HUDEP-2 (cell line): Measurements from ENCODE around the gene ETHE1.

ENCODE experiments used
- DNase-seq, 76 experiments: peaks; one replicate each; lab custom pipeline; 2025; ENCODE audit not compliant: unreplicated experiment in 76 of 76; lab: John Stamatoyannopoulos, UW

Gene ETHE1

DNA sequence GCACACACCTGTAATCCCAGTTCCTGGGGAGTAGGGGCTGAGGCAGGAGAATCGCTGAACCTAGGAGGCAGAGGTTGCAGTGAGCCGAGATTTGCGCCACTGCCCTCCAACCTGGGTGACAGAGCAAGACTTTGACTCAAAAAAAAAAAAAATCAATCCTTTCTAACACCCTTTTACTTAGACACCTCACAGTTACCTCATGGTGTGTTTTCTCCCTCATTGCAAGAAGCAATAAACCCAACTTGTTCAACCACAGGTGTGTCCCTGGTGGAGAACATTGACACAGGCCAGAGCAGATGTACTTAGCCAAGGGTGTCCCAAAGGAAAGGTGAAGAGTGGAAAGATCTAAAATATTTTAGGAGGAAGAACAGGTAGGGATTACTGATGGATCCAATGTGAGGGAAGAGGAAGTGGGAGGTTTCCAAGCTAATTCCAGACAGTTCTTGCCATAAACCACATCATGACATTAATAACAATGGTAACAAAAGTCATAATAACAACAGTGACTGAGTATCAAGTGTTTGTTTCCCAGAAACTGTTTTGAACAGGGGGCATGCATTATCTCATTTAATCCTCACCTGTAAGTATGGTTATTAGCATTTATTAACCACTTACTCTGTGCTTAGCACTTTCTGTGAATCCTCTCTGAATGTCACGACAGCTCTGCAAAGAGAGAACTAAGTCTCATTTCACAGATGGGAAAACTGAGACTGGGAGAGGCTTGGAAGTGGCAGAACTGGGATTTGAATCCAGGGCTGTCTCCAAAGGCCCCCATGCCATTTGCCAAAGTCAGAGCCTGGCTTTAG, 58.4 kb downstream of the ETHE1 start:
- DNase-seq, result no peak

DNA sequence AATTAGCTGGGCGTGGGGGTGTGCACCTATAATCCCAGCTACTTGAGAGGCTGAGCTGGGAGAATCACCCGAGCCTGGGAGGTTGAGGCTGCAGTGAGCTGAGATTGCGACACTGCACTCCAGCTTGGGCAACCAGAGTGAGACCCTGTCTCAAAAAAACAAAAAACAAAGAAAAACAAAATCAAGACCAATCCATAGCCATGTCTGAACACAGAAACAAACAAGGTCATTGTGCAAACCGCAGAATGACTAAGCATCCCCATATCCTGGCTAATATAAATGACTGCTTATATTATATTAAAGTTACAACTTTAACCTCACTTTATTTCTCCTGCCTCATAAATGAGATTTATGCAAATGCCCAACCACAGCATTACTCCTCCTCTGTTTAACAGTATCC, 59.3 kb downstream of the ETHE1 start:
- no peak for DNase-seq

DNA sequence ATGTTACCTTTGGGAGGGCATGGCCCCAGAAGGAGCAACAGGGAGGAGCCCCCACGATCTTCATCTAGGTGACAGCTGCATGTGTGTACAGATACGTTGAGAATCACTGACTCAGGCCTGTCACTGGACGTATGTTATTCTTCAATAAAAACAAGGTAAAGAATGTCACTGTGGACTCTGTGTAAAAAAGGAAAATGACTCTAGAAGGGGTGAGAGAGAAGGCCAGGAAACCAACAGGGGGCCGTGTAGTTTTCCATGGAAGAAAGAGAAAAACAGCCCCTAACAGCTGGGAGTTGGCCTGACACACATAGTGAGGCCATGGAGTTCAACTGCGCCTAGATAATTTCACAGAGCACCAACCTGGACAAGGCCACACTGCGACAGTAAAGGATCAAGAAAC, 59.7 kb downstream of the ETHE1 start:
- no peak for DNase-seq

DNA sequence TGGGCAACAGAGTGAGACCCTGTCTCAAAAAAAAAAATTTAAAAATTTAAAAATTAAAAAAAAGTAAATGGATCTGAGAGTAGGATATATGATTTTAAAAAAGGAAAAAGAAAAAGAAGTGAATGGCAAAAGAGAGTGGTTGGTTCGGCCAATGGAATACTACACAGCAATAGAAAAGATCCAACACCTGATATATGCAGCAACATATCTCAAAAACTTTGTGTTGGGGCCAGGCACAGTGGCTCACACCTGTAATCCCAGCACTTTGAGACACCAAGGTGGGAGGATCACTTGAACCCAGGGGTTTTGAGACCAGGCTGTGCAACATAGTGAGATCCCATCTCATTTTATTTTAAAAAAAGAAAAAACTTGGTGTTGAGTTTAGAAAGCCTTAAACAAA, 60.2 kb downstream of the ETHE1 start:
- no peak for DNase-seq

DNA sequence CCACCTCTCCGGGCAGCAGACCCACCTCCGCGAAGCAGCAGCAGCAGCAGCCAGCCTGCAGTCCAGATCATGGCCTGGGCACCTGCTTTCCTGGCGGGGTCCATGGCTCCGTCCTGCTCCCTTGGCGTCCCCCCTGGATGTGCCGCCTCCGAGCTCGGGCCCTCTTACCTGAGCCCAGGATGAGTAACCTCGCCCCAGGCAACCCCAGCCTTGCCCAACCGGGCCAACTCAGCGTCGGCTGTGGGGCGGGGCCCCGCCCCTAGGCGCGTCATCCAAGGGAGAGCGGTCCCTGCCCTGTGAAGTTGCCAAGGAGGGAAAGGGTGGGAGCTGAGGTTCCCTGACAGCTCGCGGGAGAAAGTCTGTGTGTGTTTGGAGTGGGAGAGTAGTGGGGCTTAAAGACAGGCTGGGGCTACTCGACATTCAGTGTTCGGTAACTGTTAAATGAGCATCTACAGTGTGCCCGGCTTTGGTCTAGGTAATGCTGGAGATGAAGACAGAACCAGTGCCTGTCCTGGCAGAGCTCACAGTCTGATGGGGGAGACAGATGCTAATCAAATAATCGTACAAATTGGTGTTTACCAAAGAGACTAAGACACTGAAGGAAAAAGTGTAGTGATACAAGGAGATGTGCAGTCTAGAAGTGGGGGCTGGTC, 61.4 kb downstream of the ETHE1 start, which contains the start of gene LYPD3:
Gene LYPD3, minus strand, starts transcription at position 141 of the 653 bp plus-strand sequence. Its CDS starts 37 bp downstream, at position 104.
- peak in 8 of 76 experiments; percentile 1 to 38 (median 17) for DNase-seq

DNA sequence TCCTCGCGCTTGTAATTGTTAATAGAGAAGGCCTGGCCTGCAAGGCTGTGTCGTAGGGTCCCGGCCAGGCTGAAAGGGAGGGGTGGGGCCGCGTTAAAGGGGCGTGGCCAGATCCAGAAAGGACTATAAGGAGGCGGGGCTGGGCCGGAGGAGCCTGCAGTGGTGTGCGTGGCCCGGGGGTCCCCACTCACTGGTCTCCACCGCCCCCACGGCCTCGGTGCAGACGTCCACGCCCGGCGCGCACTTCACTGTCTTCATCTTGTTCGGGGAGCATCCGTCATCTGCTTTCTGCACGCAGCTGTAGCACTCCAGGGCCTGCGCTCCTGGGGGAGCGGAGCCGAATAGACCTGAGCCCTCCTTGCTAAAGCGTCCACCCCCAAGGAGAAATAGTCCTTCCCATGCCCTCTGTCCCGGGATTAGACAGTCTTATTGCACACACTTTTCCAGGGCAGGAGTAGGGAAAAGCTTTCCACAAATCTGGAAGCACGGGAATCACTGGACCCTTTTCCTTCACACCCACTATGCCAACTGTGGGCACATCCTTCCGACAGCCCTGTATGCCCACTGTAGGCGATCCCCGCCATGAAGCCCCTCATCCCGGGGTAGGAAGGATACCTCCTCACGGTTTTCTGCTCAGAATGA, 62.7 kb downstream of the ETHE1 start:
- peak in 16 of 76 experiments; percentile 61 to 84 (median 74) for DNase-seq

DNA sequence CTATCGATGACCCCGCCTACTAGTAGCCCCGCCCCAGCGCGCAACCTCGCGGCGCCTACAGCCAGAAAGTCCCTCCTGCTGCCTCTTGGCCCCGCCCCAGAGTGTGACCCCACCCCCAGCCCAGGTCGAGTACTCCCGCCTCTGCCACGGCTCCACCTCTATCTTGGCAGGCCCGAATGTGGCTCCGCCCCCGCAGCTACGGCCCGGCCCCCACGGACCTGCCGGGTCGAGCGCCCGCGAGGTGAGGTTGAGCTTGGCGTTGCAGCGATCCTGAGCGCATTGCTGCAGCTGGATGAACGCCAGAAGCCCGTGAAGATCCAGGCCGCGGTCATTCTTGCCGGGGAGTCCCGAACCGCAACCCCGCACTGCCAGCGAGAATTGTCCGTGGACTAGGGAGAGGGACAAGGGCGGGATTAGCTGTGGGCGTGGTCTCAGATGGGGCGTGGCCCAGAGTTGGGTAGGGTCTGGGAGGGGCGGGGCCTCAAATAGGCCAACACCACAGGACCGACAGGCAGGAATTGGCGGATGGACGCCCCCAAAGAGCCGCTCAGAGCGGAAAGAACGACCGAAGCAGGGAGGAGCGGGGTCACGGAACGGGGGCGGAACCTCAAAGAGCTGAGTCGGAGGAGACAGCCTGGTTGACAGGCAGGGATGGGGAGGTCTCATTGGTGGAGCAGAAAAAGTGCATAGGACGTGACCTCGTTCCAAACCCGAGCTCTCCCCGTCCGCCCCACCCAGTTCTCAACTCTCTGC, 63.4 kb downstream of the ETHE1 start:
- peak; percentile 58 to 100 (median 99) for DNase-seq

DNA sequence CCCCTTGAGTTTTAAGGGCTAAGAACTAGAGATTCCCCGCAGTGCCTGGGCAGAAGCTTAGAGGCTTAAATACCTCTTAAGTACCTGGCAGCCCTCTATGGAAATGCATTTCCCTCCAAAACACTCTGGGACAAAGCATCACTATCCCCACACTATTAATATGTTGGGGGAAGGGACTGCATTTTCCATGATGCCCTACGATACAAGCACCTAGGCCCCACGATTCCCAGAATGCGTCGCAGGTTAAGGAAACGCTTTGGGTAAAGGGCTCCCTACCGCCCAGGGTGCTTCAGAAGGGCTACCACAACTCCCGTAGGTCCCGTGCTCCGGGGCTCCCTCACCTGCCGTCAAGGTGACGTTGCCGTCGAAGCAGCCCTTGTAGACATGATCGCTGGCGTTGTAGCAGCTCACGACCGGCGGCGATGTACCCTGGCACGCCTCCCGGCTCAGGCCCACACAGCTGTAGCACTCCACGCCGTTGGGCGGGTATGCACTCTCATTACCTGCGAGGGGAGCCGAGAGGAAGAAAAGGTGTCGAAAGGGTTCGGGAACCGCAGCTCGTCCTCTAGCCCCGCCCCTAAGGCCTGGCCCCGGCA, 64.1 kb downstream of the ETHE1 start:
- no peak for DNase-seq

DNA sequence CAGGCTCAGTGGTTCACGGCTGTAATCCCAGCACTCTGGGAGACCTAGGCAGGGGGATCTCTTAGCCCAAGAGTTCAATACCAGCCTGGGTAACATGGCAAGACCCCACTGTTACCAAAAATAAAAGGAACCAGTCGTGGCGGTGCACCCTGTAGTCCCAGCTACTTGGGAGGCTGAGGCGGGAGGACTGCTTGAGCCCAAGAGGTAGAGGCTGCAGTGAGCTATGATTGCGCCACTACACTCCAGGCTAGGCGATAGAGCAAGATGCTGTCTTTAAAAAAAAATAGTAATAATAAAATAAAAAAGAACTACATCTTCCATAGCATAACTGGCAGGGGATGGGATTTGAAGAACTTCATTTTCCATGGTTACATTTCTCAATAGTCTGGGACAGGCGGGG, 64.6 kb downstream of the ETHE1 start:
- DNase-seq, result no peak

DNA sequence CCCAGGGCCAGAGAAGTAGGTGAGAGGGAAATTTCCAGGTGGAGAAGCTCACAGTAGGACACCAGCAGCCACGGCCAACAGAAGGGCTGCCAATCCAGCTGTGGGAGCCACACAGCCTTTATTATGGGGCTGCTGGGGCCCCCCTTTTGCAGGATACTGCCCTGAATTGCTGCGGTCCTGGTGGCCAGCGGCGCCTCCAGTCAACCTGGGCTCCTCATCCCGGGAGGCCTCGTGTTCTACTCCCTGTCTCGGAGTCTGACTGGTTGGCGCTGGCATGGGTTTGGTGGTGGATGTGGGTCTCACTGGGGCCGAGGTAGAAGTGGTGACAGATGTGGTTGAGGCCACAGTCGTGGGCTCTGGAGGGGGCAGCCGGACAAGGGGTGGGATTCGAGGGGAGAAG, 65.7 kb downstream of the ETHE1 start:
- no peak for DNase-seq

DNA sequence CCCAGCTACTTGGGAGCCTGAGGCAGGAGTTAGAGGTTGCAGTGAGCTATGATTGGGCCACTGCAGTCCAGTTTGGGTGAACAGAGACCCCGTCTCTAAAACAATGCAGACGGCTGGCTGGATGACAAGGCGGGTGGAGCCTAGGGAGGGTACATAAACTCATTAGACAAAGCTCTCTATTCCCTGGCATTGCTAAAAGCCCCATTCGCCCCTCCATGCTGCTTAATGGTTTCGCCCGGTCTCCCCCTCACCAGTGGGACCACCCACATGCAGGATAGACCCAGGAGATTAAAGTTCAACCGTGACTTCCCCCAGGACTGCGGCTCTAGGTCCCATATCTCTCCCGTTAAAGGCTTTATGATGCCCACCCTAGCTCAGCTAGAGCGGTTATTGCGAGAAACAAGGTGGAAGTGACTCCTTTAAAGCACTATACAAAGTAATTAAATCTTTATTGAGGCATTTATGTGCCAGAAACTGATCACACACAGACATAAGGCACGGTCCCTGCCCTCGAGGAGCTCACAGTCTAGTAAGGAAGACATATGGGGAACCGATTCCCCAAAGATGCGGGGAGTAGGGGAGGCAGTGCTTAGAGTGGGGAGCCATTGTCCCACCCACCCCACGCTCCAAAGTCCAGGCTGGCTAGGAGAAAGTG, 66.5 kb downstream of the ETHE1 start:
- no peak for DNase-seq

DNA sequence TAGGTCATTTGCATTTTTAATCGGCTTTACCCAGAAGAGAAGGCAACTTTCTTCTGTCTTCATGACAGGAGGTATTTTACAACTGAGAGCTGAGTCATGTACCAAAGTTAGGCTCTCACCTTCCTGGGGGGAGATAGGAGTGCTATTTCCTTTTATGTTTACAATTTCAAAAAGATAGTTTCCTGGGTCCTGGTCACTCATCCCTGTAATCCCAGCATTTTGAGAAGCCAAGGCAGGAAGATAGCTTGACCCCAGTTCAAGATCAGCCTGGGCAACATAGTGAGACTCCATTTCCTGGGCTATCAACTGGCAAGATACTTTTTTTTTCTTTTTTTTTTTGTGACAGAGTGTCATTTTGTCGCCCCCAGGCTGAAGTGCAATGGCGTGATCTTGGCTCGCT, 69.2 kb downstream of the ETHE1 start:
- DNase-seq, result no peak
